Parathyroid adenoma (tissue), 2 donors: ENCODE results near the gene MSMB.
"Not testable (repeated sequence)": the region's sequence is repeated elsewhere in the genome, so short reads cannot be mapped to it uniquely, and the experiment has no call there.

Experiments
- H2AFZ ChIP-seq: fragments of 300-600 bp; sonication (generic); one replicate; pipeline ENCODE4 v1.7.0; 2017; ENCODE audit warnings: antibody characterized with exemption, mild to moderate bottlenecking
- H3K27ac ChIP-seq: fragments of 300-600 bp; sonication (generic); one replicate; pipeline ENCODE4 v1.7.0; 2017
- H3K27me3 ChIP-seq: fragments of 300-600 bp; sonication (generic); one replicate; pipeline ENCODE4 v1.7.0; 2017; ENCODE audit warnings: low read length; ENCODE audit not compliant: control insufficient read depth, insufficient read depth
- H3K36me3 ChIP-seq: fragments of 300-600 bp; sonication (generic); one replicate; pipeline ENCODE4 v1.7.0; 2017; ENCODE audit warnings: low read length; ENCODE audit not compliant: control insufficient read depth, insufficient read depth
- H3K4me1 ChIP-seq: fragments of 300-600 bp; sonication (generic); one replicate; pipeline ENCODE4 v1.7.0; 2017; ENCODE audit warnings: control low read depth
- H3K4me2 ChIP-seq: fragments of 300-600 bp; sonication (generic); one replicate; pipeline ENCODE4 v1.7.0; 2017; ENCODE audit warnings: low read length
- H3K4me3 ChIP-seq: fragments of 300-600 bp; sonication (generic); one replicate; pipeline ENCODE4 v1.7.0; 2017; ENCODE audit warnings: low read depth, low read length
- H3K79me2 ChIP-seq: fragments of 300-600 bp; sonication (generic); one replicate; pipeline ENCODE4 v1.7.0; 2017; ENCODE audit warnings: control low read depth
- H3K9ac ChIP-seq: fragments of 300-600 bp; sonication (generic); one replicate; pipeline ENCODE4 v1.7.0; 2017; ENCODE audit warnings: mild to moderate bottlenecking
- H3K9me3 ChIP-seq: fragments of 300-600 bp; sonication (generic); one replicate; pipeline ENCODE4 v1.7.0; 2017; ENCODE audit warnings: low read length; ENCODE audit not compliant: control insufficient read depth
- CTCF ChIP-seq: fragments of 300-600 bp; sonication (generic); IDR thresholded peaks from one replicate; pipeline ENCODE4 v1.7.0; 2017; ENCODE audit warnings: antibody characterized with exemption, mild to moderate bottlenecking
- donor health status: primary hyperparathyroidism.

Gene MSMB

DNA sequence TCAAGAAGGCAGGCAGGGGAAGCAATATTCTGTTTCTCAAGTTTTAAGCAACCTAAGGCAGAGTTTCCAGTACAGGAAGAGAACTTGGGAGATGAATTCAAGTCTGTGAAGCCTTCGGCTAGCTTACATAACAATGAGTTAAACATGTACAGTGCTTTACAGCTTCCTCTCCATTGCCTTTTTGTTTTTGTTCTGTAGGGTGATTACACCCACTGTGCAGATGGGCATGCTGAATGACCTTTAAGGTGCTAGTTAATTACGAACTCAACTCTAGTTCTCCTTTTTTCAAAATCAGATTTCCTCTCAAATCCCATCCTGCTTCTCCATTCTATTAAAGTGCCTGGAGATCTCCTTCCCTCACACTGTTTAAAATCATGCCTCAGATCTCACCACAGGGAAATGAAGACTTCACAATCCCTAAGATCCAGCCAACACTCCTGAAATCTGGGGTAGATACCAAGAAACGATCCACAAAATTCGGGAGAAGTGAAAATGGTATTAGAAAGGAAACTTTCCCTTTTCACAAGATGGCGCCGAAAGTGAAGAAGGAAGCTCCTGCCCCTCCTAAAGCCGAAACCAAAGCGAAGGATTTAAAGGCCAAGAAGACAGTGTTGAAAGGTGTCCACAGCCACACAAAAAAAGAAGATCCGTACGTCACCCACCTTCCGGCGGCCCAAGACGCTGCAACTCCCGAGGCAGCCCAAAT, 16.8 kb upstream of the MSMB start:
- no peak overlapping the region for H3K4me3 ChIP-seq
- H3K4me1 ChIP-seq: no peaks in the 10 kb centered on the region
- H3K27me3 ChIP-seq: no peaks in the 10 kb centered on the region
- H3K9ac ChIP-seq: no peak overlapping the region
- no peaks in the 10 kb centered on the region for H3K9me3 ChIP-seq
- no peaks in the 10 kb centered on the region for H3K79me2 ChIP-seq
- no peak overlapping the region for H3K4me2 ChIP-seq
- no peak overlapping the region for H2AFZ ChIP-seq
- H3K36me3 ChIP-seq: no peaks in the 10 kb centered on the region
- H3K27ac ChIP-seq: no peak overlapping the region
- TF ChIP-seq CTCF: no peak

GRCh38 chr10:46060706-46061105, 14.6 kb upstream of the MSMB start:
- no peak overlapping the region for H2AFZ ChIP-seq
- H3K4me3 ChIP-seq: no peak overlapping the region
- no peaks in the 10 kb centered on the region for H3K9me3 ChIP-seq
- no peaks in the 10 kb centered on the region for H3K4me1 ChIP-seq
- no peaks in the 10 kb centered on the region for H3K79me2 ChIP-seq
- no peaks in the 10 kb centered on the region for H3K27me3 ChIP-seq
- no peak for TF ChIP-seq CTCF
- H3K9ac ChIP-seq: no peak overlapping the region
- no peak overlapping the region for H3K27ac ChIP-seq
- H3K4me2 ChIP-seq: no peak overlapping the region
- H3K36me3 ChIP-seq: no peaks in the 10 kb centered on the region

GRCh38 chr10:46057927-46058326, 11.9 kb upstream of the MSMB start:
- H3K27me3 ChIP-seq, H2AFZ ChIP-seq, H3K4me1 ChIP-seq, H3K4me2 ChIP-seq, H3K9me3 ChIP-seq, H3K36me3 ChIP-seq, H3K79me2 ChIP-seq, H3K9ac ChIP-seq, H3K4me3 ChIP-seq, H3K27ac ChIP-seq: not testable (repeated sequence)

- Histone ChIP-seq H3K4me3 (no peak overlapping the region), H3K79me2 (no peaks in the 10 kb centered on the region), H3K9ac (no peak overlapping the region), H3K27me3 (no peaks in the 10 kb centered on the region), H3K4me2 (no peak overlapping the region), H3K4me1 (no peaks in the 10 kb centered on the region), H2AFZ (no peak overlapping the region), H3K36me3 (no peaks in the 10 kb centered on the region), H3K9me3 (no peaks in the 10 kb centered on the region), H3K27ac (no peak overlapping the region)
- no peak for TF ChIP-seq CTCF
These were observed 11.0 kb upstream of the MSMB start for GRCh38 chr10:46057038-46057437.

DNA sequence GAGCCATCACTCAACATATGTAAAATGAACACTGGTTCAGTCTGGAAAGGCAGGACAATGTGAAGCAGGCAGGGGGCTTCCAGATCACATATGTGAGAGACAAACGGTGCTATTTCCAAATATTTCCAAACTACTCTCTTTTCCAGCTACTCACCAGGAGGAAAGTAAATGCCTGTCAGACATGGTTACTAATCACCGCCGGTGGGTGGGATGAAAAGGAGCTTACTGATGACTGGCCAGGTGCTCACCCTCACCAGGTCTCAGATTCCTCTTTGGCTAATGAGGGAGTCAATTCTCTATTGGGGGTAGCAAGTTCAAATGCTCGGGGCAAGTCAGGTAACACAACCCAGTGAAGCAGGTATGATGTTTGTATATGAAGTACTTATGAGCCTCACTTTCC, 9.7 kb upstream of the MSMB start:
- H2AFZ ChIP-seq: no peak overlapping the region
- H3K9ac ChIP-seq: no peak overlapping the region
- H3K27ac ChIP-seq: no peak overlapping the region
- H3K4me1 ChIP-seq: no peaks in the 10 kb centered on the region
- H3K27me3 ChIP-seq: no peaks in the 10 kb centered on the region
- H3K4me3 ChIP-seq: no peak overlapping the region
- no peaks in the 10 kb centered on the region for H3K36me3 ChIP-seq
- no peaks in the 10 kb centered on the region for H3K9me3 ChIP-seq
- no peak overlapping the region for H3K4me2 ChIP-seq
- TF ChIP-seq CTCF: no peak
- no peaks in the 10 kb centered on the region for H3K79me2 ChIP-seq
